Measurements from ENCODE around the gene ZNF783.

GRCh38 chr7:149320313-149321124 is 58.5 kb downstream of the ZNF783 start:
- no peak for TF ChIP-seq CTCF (IDR thresholded peaks at IDR 0.05; ENCODE audit: low read length)
- no peak for TF ChIP-seq EZH2 (optimal IDR thresholded peaks at IDR 0.05; ENCODE audit: low read depth, low read length)
- TF ChIP-seq EZH2phosphoT487 (IDR thresholded peaks at IDR 0.05; ENCODE audit: low read length), result no peak
